BE2C (cell line): ENCODE results near the gene ACSF2.
"Not testable (repeated sequence)": the region's sequence is repeated elsewhere in the genome, so short reads cannot be mapped to it uniquely, and the experiment has no call there.

Experiments used
- DNase-seq: peaks from one replicate; pipeline ENCODE4 v3.0.0-alpha.2; 2020
- H3K27me3 ChIP-seq: fragments of 250-450 bp; sonication (Bioruptor Pico); 2 replicates; pipeline ENCODE4 v1.5.1; 2020; ENCODE audit warnings: mild to moderate bottlenecking
- H3K36me3 ChIP-seq: fragments of 250-450 bp; sonication (Bioruptor Pico); 2 replicates; pipeline ENCODE4 v1.5.1; 2020; ENCODE audit warnings: mild to moderate bottlenecking
- H3K4me1 ChIP-seq: fragments of 250-450 bp; sonication (Bioruptor Pico); 2 replicates; pipeline ENCODE4 v1.5.1; 2020
- H3K4me3 ChIP-seq: 2 replicates; pipeline ENCODE4 v1.5.1; 2011; ENCODE audit warnings: low read depth, low read length
- H3K9me3 ChIP-seq: fragments of 250-450 bp; sonication (Bioruptor Pico); 2 replicates; pipeline ENCODE4 v1.5.1; 2020
- CTCF ChIP-seq: IDR thresholded peaks from 2 replicates; pipeline ENCODE4 v1.5.1; 2012; ENCODE audit warnings: mild to moderate bottlenecking, low read depth, low read length

Gene ACSF2

GRCh38 chr17:50471009-50471905, 45.2 kb downstream of the ACSF2 start:
- no peak overlapping the region for H3K4me3 ChIP-seq
- H3K36me3 ChIP-seq: no peaks in the 10 kb centered on the region
- peaks cover 80% of the 10 kb centered on the region for H3K27me3 ChIP-seq
- H3K4me1 ChIP-seq: no peaks in the 10 kb centered on the region
- no peak for DNase-seq
- H3K9me3 ChIP-seq: no peaks in the 10 kb centered on the region
- no peak for TF ChIP-seq CTCF

- no peak for TF ChIP-seq CTCF
- peaks cover 71% of the 10 kb centered on the region for H3K27me3 ChIP-seq
Measured at GRCh38 chr17:50472286-50472685, 46.3 kb downstream of the ACSF2 start.

GRCh38 chr17:50472761-50473161, 46.7 kb downstream of the ACSF2 start:
- not testable (repeated sequence) for H3K4me3 ChIP-seq, DNase-seq, H3K9me3 ChIP-seq, H3K36me3 ChIP-seq, H3K4me1 ChIP-seq
- H3K27me3 ChIP-seq: peaks cover 69% of the 10 kb centered on the region

More at GRCh38 chr17:50472286-50472685, 46.3 kb downstream of the ACSF2 start:
- no peaks in the 10 kb centered on the region for H3K9me3 ChIP-seq
- H3K4me3 ChIP-seq: no peak overlapping the region
- H3K4me1 ChIP-seq: no peaks in the 10 kb centered on the region
- DNase-seq: no peak
- H3K36me3 ChIP-seq: no peaks in the 10 kb centered on the region

GRCh38 chr17:50473901-50474300, 47.9 kb downstream of the ACSF2 start:
- no peaks in the 10 kb centered on the region for H3K36me3 ChIP-seq
- no peak overlapping the region for H3K4me3 ChIP-seq
- peaks cover 57% of the 10 kb centered on the region for H3K27me3 ChIP-seq
- no peak for DNase-seq
- no peaks in the 10 kb centered on the region for H3K4me1 ChIP-seq
- TF ChIP-seq CTCF: no peak
- H3K9me3 ChIP-seq: no peaks in the 10 kb centered on the region

- H3K4me3 ChIP-seq: no peak overlapping the region
- H3K27me3 ChIP-seq: peaks cover 51% of the 10 kb centered on the region
- no peaks in the 10 kb centered on the region for H3K4me1 ChIP-seq
- H3K36me3 ChIP-seq: no peaks in the 10 kb centered on the region; the same call in 1 of the 2 replicates
- DNase-seq: no peak
- no peak for TF ChIP-seq CTCF
- H3K9me3 ChIP-seq: no peaks in the 10 kb centered on the region
Measured at GRCh38 chr17:50474523-50474922, 48.5 kb downstream of the ACSF2 start.

- H3K4me1 ChIP-seq: no peaks in the 10 kb centered on the region
- peaks cover 44% of the 10 kb centered on the region for H3K27me3 ChIP-seq
- no peaks in the 10 kb centered on the region; the same call in 1 of the 2 replicates for H3K36me3 ChIP-seq
- H3K9me3 ChIP-seq: no peaks in the 10 kb centered on the region
- no peak for DNase-seq
- no peak overlapping the region for H3K4me3 ChIP-seq
- TF ChIP-seq CTCF: no peak
Measured at GRCh38 chr17:50475362-50475761, 49.3 kb downstream of the ACSF2 start.

- peaks cover 44% of the 10 kb centered on the region for H3K27me3 ChIP-seq
- H3K4me1 ChIP-seq, H3K4me3 ChIP-seq, H3K36me3 ChIP-seq, DNase-seq, H3K9me3 ChIP-seq: not testable (repeated sequence)
Measured at GRCh38 chr17:50475775-50476544, 49.9 kb downstream of the ACSF2 start.
